Measurements from ENCODE around the gene DLGAP3. TPM values are rescaled to one million over a fixed set of nuclear protein-coding genes. Genes with fewer than 3 reads are reported as not detected.

DLGAP3 gene
- total RNA-seq, 2 donors from 2014 or later: 0.27 to 0.54 TPM

- no peak overlapping the region for H3K4me3 ChIP-seq
- H3K27me3 ChIP-seq: peaks cover 4% of the 10 kb centered on the region
- no peaks in the 10 kb centered on the region for H3K36me3 ChIP-seq
- DNase-seq: no peak
- no peak overlapping the region for H3K27ac ChIP-seq
- TF ChIP-seq, protein P1, sequence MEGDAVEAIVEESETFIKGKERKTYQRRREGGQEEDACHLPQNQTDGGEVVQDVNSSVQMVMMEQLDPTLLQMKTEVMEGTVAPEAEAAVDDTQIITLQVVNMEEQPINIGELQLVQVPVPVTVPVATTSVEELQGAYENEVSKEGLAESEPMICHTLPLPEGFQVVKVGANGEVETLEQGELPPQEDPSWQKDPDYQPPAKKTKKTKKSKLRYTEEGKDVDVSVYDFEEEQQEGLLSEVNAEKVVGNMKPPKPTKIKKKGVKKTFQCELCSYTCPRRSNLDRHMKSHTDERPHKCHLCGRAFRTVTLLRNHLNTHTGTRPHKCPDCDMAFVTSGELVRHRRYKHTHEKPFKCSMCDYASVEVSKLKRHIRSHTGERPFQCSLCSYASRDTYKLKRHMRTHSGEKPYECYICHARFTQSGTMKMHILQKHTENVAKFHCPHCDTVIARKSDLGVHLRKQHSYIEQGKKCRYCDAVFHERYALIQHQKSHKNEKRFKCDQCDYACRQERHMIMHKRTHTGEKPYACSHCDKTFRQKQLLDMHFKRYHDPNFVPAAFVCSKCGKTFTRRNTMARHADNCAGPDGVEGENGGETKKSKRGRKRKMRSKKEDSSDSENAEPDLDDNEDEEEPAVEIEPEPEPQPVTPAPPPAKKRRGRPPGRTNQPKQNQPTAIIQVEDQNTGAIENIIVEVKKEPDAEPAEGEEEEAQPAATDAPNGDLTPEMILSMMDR (IDR thresholded peaks at IDR 0.05): no peak
- H3K4me1 ChIP-seq: no peaks in the 10 kb centered on the region
- intact Hi-C loops (cut with DNase I): no loop called here
- H3K9me3 ChIP-seq: no peaks in the 10 kb centered on the region
- H3K9ac ChIP-seq (ENCODE audit: low read depth in 2 of 2, low read length in 2 of 2): no peak overlapping the region
Observed at GRCh38 chr1:34874296-34874952, 55.0 kb downstream of the DLGAP3 start.

DNA sequence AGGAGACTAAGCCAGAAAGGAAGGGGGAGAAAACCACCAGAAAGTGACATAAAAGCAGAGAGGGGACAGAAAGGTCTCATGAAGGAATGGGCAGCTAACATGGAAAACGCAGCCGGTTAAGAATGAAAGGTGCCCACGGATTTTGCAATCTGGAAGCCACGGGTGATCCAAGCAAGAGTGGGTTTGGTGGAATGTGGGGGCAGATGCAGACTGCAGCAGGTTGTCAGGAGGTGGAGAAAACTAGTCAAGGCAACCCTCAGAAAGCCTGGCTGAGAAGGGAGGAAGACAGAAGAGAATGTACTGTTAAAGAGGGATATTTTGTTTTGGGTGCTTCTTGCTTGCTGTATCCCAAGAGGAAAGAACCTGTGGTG lies 57.3 kb downstream of the DLGAP3 start:
- Histone ChIP-seq H3K27me3 (no peaks in the 10 kb centered on the region), H3K36me3 (no peaks in the 10 kb centered on the region), H3K4me1 (no peaks in the 10 kb centered on the region), H3K27ac (no peak overlapping the region), H3K4me3 (no peak overlapping the region), H3K9ac (ENCODE audit: low read depth in 2 of 2, low read length in 2 of 2) (no peak overlapping the region), H3K9me3 (no peaks in the 10 kb centered on the region)
- no peak for DNase-seq
- TF ChIP-seq, protein P1 (IDR thresholded peaks at IDR 0.05): no peak
- intact Hi-C loops (cut with DNase I): no loop called here

DNA sequence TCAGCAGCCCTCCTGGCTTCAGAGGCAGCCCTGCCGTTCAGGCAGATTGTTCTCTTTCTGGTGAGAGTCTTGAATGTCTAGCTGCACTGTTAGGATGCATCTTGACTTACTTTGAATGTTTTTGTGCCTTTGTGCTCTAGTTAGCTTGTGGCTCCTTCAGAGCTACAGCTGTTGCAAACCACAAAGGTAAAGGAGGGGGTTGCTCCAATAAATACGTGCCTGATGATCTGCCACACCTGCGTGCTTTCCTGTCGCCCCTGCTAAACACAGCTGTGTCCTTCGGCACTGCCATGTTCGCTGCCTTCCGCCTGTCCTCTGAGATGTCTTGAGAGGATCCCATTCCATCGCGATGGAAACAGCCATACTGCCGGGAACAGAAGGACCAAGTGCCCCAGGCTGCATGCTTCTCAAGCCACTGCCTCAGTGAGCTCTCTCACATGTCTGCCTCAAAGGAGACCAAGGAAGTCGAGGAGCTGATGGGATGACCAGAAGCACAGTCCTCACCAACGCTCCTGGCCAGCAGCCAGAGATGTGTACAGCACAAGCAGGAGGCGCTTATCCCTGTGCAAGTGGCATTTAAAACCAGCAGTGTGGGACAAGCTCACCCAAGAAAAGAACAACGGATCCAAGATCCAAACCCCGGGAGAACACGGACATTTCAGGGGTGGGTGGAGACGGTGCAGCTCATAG lies 57.9 kb downstream of the DLGAP3 start:
- no peaks in the 10 kb centered on the region for H3K4me1 ChIP-seq
- H3K36me3 ChIP-seq: no peaks in the 10 kb centered on the region
- no peak for DNase-seq
- intact Hi-C loops (cut with DNase I): no loop called here
- TF ChIP-seq, protein P1 (IDR thresholded peaks at IDR 0.05): no peak
- H3K27ac ChIP-seq: no peak overlapping the region
- no peak overlapping the region for H3K4me3 ChIP-seq
- no peak overlapping the region for H3K9ac ChIP-seq (ENCODE audit: low read depth in 2 of 2, low read length in 2 of 2)
- H3K9me3 ChIP-seq: no peaks in the 10 kb centered on the region
- no peaks in the 10 kb centered on the region for H3K27me3 ChIP-seq

DNA sequence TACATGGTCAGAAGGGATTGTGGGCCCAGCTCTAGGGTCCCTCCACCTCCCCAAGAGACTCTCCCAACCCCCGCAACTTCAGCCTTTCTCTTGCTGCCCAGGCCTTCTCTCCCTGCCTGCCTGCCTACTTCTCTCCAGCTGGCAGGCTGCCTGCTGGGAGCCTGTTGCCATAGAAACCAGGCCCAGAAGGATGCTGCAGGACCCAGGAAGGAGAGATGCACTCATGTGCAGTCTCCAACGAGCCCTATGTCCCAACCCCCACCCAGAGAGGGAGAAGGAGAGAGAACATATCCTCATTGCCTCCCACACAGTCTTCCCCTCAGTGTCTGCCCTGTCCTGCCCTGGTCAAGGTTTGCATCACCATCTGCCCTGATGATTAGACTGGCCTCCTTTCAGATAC lies 59.1 kb downstream of the DLGAP3 start:
- DNase-seq: no peak
- intact Hi-C loops (cut with DNase I): no loop called here
- no peak overlapping the region for H3K9ac ChIP-seq (ENCODE audit: low read depth in 2 of 2, low read length in 2 of 2)
- no peaks in the 10 kb centered on the region for H3K9me3 ChIP-seq
- H3K4me1 ChIP-seq: no peaks in the 10 kb centered on the region
- H3K27me3 ChIP-seq: no peaks in the 10 kb centered on the region
- H3K27ac ChIP-seq: no peak overlapping the region
- H3K4me3 ChIP-seq: no peak overlapping the region
- no peaks in the 10 kb centered on the region for H3K36me3 ChIP-seq
- TF ChIP-seq, protein P1 (IDR thresholded peaks at IDR 0.05): no peak

DNA sequence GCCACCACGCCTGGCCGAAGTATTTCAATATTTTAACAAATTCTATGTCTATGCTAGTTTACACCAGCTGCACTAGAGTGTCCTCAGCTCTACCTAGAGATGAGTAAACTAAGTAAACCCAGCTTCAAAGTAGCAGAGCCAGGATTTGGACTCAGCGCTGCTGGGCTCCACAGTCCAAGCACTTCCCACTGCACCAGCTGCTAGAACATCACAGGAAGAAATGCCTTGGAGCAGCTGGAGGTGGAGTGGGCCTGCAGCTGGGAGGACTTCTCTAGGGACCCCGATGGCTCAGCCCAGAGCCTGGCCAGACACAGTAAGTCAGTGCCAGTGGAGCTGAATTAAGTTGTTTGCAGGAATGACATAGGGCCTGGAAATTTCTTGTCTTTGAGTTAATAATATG lies 59.7 kb downstream of the DLGAP3 start:
- intact Hi-C loops (cut with DNase I): loop anchor here (5.0 kb wide), 1 partner anchor 82 kb away; no protein-coding TSS in a partner anchor
- Histone ChIP-seq H3K9ac (ENCODE audit: low read depth in 2 of 2, low read length in 2 of 2) (no peak overlapping the region), H3K27me3 (no peaks in the 10 kb centered on the region), H3K4me1 (no peaks in the 10 kb centered on the region), H3K36me3 (no peaks in the 10 kb centered on the region), H3K27ac (no peak overlapping the region), H3K9me3 (no peaks in the 10 kb centered on the region), H3K4me3 (no peak overlapping the region)
- DNase-seq: no peak
- TF ChIP-seq, protein P1 (IDR thresholded peaks at IDR 0.05): no peak

Data from colonic mucosa (tissue), 4 donors.